ENCODE data around the gene CRCP. TPM values are rescaled to one million over a fixed set of nuclear protein-coding genes. Genes with fewer than 3 reads are reported as not detected.
"Not testable (repeated sequence)": the region's sequence is repeated elsewhere in the genome, so short reads cannot be mapped to it uniquely, and the experiment has no call there.

The CRCP gene
- 35.5 TPM for total RNA-seq
- long read RNA-seq, transcript CRCP-203 (6 exons, 3,009 nt), result major isoform, 12 of 25 reads
- long read RNA-seq, partial matches to known transcripts, result 1 of 25 reads
- long read RNA-seq, other reads (novel, unspliced or antisense), result 11 of 25 reads

GRCh38 chr7:66114743-66115649 lies at the start of gene CRCP:
TSS of gene CRCP (plus strand) at chr7:66114847. CDS start at chr7:66114963, 116 bp downstream.
- H3K27me3 ChIP-seq (ENCODE audit: low read depth), result no peaks in the 10 kb centered on the region
- peak; percentile 95 to 98 for ATAC-seq
- peaks cover 10% of the 10 kb centered on the region for H3K36me3 ChIP-seq
- peak within 1 kb of the TSS; percentile 91 for H3K4me3 ChIP-seq
- H3K9me3 ChIP-seq, result no peaks in the 10 kb centered on the region
- intact Hi-C loops (cut with DNase I), result no loop called here
- peak; percentile 89 for DNase-seq
- TF ChIP-seq, protein P1, sequence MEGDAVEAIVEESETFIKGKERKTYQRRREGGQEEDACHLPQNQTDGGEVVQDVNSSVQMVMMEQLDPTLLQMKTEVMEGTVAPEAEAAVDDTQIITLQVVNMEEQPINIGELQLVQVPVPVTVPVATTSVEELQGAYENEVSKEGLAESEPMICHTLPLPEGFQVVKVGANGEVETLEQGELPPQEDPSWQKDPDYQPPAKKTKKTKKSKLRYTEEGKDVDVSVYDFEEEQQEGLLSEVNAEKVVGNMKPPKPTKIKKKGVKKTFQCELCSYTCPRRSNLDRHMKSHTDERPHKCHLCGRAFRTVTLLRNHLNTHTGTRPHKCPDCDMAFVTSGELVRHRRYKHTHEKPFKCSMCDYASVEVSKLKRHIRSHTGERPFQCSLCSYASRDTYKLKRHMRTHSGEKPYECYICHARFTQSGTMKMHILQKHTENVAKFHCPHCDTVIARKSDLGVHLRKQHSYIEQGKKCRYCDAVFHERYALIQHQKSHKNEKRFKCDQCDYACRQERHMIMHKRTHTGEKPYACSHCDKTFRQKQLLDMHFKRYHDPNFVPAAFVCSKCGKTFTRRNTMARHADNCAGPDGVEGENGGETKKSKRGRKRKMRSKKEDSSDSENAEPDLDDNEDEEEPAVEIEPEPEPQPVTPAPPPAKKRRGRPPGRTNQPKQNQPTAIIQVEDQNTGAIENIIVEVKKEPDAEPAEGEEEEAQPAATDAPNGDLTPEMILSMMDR (IDR thresholded peaks at IDR 0.05), result peak; percentile 15
- H3K4me1 ChIP-seq, result peaks cover 53% of the 10 kb centered on the region
- peak within 1 kb of the TSS; percentile 95 for H3K27ac ChIP-seq

DNA sequence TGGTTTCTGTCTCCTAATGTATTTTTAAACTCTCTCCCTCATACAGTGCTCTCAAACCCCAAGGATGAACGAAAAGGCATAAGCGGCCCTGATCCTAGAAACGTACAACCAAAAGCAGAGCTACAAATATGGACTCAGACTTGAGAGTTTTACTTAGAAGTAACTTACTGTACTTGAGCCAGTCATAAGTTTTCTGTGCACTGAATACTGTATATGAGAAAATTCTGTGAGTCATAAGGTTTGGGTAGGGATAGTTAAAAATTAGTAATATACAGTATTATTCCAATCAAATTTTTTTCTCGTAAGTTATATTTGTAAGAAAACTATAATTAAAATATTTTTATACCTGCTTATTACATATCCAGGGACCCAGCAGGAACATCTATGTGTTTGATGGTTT lies 44.9 kb upstream of the CRCP start:
- DNase-seq, result no peak
- H3K36me3 ChIP-seq, result no peaks in the 10 kb centered on the region
- H3K4me3 ChIP-seq, result no peak overlapping the region
- TF ChIP-seq, protein P1 (IDR thresholded peaks at IDR 0.05), result no peak
- no peak for ATAC-seq
- H3K9me3 ChIP-seq, result no peaks in the 10 kb centered on the region
- H3K4me1 ChIP-seq, result no peaks in the 10 kb centered on the region
- H3K27ac ChIP-seq, result no peak overlapping the region
- intact Hi-C loops (cut with DNase I), result no loop called here
- no peaks in the 10 kb centered on the region for H3K27me3 ChIP-seq (ENCODE audit: low read depth)

- DNase-seq, result no peak
- H3K27ac ChIP-seq, result no peak overlapping the region
- TF ChIP-seq, protein P1 (IDR thresholded peaks at IDR 0.05), result no peak
- peaks cover 2% of the 10 kb centered on the region for H3K4me1 ChIP-seq
- no peaks in the 10 kb centered on the region for H3K9me3 ChIP-seq
- no peak for ATAC-seq
- H3K36me3 ChIP-seq, result no peaks in the 10 kb centered on the region
- intact Hi-C loops (cut with DNase I), result no loop called here
- no peaks in the 10 kb centered on the region for H3K27me3 ChIP-seq (ENCODE audit: low read depth)
- H3K4me3 ChIP-seq, result no peak overlapping the region
These were observed 44.4 kb upstream of the CRCP start for GRCh38 chr7:66070222-66070621.

DNA sequence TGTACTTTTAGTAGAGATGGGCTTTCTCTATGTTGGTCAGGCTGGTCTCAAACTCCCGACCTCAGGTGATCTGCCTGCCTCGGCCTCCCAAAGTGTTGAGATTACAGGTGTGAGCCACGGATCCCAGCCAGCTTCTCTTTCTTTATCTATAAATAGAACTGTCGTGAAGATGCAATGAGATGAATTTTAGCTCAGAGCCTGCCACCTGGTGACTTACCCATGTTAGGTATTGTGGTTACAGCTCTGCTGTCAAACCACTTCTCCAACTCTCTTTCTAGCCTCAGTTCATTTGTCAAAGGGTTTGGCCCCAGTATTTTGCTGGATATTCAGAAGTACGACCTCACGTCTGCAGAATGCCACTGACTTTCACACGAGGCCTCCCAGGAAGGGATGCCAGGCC lies 42.4 kb upstream of the CRCP start:
- DNase-seq; ATAC-seq; intact Hi-C loops (cut with DNase I): not testable (repeated sequence)

GRCh38 chr7:66075590-66076461 lies 38.8 kb upstream of the CRCP start, which contains the start of gene ASL:
TSS of gene ASL (plus strand) at chr7:66075819. CDS start at chr7:66076082, 263 bp downstream.
- peak; percentile 96 for DNase-seq
- intact Hi-C loops (cut with DNase I), result no loop called here
- Histone ChIP-seq H3K36me3 (peaks cover 15% of the 10 kb centered on the region), H3K4me1 (peaks cover 19% of the 10 kb centered on the region), H3K9me3 (no peaks in the 10 kb centered on the region), H3K27me3 (ENCODE audit: low read depth) (no peaks in the 10 kb centered on the region), H3K27ac (peak within 1 kb of the TSS; percentile 81), H3K4me3 (peak within 1 kb of the TSS; percentile 82)
- ATAC-seq, result peak; percentile 99
- TF ChIP-seq, protein P1 (IDR thresholded peaks at IDR 0.05), result no peak

More for the DNA sequence above, 42.4 kb upstream of the CRCP start:
- H3K4me1 ChIP-seq, result peaks cover 16% of the 10 kb centered on the region
- H3K27me3 ChIP-seq (ENCODE audit: low read depth); H3K27ac ChIP-seq; H3K9me3 ChIP-seq; H3K36me3 ChIP-seq; H3K4me3 ChIP-seq: not testable (repeated sequence)

Data from lower lobe of right lung (tissue), 2 donors.